Fibroblast of peridontal ligament (primary cell): ENCODE measurements around the gene HELT.
"Not testable (repeated sequence)": the region's sequence is repeated elsewhere in the genome, so short reads cannot be mapped to it uniquely, and the experiment has no call there.

Experiments used
- DNase-seq: peaks from one replicate; pipeline ENCODE4 v3.0.0-alpha.2; 2010; ENCODE audit errors: extremely low read depth

HELT gene, protein sequence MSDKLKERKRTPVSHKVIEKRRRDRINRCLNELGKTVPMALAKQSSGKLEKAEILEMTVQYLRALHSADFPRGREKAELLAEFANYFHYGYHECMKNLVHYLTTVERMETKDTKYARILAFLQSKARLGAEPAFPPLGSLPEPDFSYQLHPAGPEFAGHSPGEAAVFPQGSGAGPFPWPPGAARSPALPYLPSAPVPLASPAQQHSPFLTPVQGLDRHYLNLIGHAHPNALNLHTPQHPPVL

GRCh38 chr4:185017964-185018772, at the start of gene HELT:
TSS of gene HELT (plus strand) at chr4:185018490. CDS start at chr4:185018929, 439 bp downstream.
- DNase-seq, result no peak

GRCh38 chr4:184968784-184969201, 49.5 kb upstream of the HELT start:
- DNase-seq, result no peak

DNA sequence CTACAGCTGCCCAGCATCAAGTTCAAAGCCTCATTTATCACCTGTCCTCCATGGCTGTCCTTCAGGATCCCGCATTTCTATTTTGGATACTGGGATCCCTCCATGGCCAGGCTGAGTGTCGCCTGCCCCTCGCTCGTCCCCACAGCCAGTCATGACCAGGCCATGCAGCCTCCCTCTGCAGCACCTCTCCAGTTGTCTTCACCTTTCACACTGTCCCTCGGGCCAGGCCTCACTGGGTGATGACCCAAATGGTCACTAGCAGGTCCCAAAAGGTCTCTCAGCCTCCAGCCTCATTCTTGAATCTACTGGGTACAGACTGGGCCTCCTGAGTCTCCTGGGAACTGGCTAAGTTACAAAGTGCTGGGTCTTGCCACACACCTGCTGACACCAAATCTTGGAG, 48.7 kb upstream of the HELT start:
- no peak for DNase-seq

DNA sequence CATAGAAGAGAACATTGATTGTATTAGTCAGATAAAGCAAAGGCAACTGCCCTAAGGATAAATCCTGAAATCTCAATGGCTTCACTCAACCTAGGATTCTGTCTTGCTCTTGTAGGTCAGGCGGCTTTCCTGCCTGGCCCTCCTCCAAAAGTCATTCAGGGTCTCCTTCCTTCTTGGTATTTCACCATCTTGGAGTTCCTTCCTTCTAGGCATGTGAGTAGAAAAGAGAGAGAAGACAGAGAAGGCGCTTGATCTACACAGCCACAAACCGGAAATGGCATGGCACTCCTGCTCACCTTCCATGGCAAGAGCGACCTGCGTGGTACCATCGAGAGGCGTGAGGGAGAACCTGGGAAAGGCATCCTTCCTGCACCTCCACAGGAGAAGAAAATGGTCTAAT, 45.3 kb upstream of the HELT start:
- DNase-seq, result no peak

GRCh38 chr4:184976348-184976747, 41.9 kb upstream of the HELT start:
- not testable (repeated sequence) for DNase-seq

DNA sequence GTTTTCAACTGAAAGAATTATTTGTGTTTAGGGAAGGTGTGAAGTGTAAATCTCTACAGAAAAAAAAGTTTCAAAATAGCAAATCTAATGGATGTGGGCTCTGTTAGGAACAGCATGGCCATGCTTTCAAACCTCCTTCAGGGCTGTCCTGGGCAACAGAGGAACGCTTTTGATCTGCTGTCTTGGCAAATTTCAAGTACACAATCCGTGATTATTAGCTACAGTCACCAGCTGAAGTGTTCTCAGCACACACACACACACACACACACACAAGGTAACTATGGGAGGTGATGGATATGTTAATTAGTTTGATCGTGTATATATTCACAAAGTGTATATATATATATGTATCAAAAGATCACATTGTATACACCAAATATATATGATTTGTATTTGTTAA, 40.5 kb upstream of the HELT start:
- DNase-seq, result no peak

- no peak for DNase-seq
Measured at GRCh38 chr4:184978211-184978610, 40.1 kb upstream of the HELT start.

GRCh38 chr4:184979461-184980124, 38.7 kb upstream of the HELT start:
- DNase-seq, result no peak

DNA sequence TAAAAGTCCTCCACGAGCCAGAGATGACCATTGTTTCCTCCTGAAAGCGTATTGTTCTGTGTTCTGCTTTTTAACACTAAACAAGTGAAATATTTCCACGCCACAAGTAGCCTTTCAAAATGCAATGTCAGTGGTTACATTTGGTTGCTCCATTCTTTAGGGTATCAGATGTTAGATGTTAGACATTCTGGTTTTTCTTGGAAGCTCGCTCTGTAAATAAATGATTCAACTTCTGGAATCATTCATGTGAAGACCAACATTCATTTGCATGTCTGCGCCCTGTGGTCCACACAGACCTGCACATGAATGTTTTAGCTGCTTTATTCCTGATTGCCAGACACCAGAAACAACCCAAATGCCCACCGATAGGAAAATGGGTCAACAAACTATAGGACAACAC, 38.0 kb upstream of the HELT start:
- DNase-seq, result peak; percentile 60

DNA sequence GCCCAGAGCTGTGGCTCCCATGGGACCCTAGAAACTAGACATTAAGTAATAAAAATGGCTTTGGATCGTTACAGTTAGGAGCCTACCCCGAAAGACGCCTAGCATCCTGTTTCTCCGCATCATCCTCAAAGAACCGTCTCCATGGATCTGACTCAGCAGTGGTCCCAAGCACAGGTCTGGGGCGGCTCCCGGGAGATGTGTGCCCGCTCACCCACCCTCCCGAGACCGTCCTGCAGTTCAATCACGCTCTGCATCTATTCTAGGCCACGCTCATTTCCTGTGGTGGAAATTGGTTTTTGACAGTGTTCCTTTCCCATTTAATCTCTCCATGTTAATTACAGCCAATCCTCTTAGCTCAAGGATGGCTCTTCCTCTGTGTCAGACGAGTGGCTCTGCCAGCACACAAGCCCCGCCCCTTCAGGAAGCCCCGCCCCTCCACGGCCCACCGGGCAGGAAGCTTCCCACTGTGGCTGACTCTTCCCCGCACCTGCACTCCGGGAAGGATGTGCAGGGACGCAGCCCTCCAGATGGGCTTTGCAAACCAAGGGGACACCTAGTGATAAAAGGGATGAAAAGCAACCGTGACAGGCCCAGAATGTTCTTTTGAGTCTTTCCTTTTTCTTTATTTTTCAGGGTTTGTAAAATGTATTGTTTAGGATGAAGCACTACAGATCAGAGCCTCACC, 34.5 kb upstream of the HELT start:
- DNase-seq, result peak; percentile 39

DNA sequence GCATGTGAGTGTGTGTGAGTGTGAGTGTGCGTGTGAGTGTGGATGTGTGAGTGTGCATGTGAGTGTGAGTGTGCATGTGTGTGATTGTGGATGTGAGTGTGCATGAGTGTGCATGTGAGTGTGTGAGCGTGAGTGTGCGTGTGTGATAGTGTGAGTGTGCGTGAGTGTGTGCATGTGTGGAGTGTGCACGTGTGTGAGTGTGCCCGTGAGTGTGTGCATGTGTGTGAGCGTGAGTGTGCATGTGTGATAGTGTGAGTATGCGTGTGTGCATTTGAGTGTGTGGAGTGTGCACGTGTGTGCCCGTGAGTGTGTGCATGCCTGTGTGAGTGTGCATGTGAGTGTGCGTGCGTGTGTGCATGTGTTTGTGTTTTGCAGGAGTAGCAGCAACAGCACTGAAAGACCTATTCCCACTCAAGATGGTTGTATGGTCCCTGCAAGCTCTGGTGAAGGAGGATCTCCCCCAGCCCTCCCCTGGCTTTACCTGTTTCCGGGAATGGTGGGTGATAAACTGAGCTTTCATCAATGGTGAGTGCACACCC, 30.7 kb upstream of the HELT start:
- no peak for DNase-seq

DNA sequence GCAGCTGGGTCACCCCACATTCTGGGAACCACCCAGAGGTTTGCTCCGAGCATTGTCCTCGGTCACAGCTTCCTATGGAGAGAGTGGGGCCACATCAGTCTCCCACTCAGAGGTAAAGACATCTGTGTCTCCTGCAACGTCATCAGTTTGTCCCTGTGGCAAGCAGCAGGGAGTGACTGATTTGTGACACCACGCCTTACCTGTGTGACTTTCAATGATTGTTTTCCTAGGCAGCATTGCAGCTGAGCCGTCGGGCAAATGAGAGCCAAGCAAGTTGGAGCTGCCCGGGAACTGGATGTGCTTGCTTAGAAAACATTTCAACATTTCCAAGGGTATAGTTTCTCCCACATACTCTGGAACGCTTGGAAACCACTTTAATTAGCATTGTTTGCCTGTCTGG, 29.7 kb upstream of the HELT start:
- DNase-seq, result no peak

DNA sequence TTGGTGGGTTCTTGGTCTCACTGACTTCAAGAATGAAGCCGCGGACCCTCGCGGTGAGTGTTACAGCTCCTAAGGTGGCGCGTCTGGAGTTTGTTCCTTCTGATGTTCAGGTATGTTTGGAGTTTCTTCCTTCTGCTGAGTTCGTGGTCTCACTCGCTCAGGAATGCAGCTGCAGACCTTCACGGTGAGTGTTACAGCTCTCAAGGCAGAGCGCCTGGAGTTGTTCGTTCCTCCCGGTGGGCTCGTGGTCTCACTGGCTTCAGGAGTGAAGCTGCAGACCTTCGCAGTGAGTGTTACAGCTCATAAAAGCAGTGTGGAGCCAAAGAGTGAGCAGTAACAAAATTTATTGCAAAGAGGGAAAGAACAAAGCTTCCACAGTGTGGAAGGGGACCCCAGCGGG, 29.0 kb upstream of the HELT start:
- not testable (repeated sequence) for DNase-seq

DNA sequence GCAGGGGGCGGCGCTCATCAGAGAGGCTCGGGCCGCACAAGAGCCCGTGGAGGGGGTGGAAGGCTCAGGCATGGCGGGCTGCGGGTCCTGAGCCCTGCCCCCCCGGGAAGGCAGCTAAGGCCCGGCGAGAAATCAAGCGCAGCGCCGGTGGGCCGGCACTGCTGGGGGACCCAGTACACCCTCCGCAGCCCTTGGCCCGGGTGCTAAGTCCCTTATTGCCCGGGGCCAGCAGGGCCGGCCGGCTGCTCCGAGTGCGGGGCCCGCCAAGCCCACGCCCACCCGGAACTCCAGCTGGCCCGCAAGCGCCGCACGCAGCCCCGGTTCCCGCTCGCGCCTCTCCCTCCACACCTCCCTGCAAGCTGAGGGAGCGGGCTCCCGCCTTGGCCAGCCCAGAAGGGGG, 28.2 kb upstream of the HELT start:
- not testable (repeated sequence) for DNase-seq

- DNase-seq, result no peak
Measured at GRCh38 chr4:184991860-184992259, 26.4 kb upstream of the HELT start.

DNA sequence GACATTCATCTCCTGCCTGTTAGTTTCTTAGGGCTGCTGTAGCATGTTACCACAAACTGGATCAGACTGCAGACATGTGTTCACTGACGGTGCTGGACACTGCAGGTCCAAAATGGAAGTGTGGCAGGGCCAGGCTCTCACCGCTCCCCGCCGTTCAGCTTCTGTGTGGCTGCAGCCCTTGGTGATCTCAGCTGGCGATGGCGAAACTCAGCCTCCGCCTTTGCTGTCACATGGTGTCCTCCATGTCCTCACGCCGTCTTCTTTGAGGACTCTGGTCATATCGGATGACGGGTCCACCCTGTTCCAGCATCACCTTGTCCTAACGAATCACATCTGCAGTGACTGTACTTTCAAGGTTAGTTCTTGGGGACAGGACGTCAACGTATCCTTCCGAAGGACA, 25.9 kb upstream of the HELT start:
- no peak for DNase-seq

DNA sequence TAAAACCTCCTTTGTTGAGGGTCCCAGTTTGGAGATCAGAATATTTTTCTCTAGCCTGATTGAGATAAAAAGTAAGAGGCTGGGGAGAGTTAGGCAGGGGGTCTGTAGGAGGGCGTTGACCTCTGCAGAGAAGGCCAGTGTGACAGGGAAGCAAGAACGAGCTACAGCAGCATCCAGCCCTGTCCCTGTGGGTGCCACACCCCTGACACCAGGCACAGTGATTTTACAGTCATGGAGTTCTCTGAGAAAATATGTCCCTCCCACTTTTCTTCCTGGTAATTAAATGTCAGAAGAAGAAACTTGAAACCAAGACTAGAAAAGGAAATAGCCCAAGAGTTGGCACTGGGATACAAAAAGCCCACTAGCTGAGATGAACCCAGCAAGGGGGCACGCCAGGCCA, 25.0 kb upstream of the HELT start:
- DNase-seq, result no peak

- no peak for DNase-seq
Measured at GRCh38 chr4:184994010-184994622, 24.2 kb upstream of the HELT start.

DNA sequence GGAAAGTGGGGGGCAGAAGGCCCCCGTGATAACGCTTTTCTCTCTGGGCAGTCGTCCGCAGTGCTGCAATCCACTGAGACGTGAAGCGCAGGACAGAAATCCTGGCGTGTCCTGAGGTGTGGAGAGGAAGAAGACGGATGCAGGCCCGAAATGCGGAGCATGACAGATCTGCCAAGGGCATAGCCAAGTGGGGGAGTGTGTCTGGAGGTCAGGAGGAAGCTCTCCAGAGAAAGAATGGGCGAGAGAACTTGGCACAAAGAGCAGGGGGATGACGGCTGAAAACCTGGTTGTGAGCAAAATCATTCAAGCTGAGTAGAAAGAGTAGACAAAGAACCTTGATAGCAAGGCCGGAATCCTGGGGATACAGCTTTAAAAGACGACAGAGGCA, 23.7 kb upstream of the HELT start:
- DNase-seq, result no peak

- DNase-seq, result not testable (repeated sequence)
Measured at GRCh38 chr4:184997656-184998055, 20.6 kb upstream of the HELT start.

- no peak for DNase-seq
Measured at GRCh38 chr4:185002784-185003183, 15.5 kb upstream of the HELT start.
